DOHH2 (cell line): Measurements from ENCODE around the gene KCNK5.

Experiments
- CTCF ChIP-seq: fragments of 200-600 bp; sonication (generic); IDR thresholded peaks from one replicate; pipeline ENCODE4 v1.5.1; 2014; ENCODE audit warnings: antibody characterized with exemption, mild to moderate bottlenecking, low read depth, low read length; ENCODE audit not compliant: poor library complexity, severe bottlenecking
- EZH2phosphoT487 ChIP-seq: fragments of 200-600 bp; sonication (generic); IDR thresholded peaks from 2 replicates; pipeline ENCODE4 v1.6.1; 2017; ENCODE audit warnings: borderline replicate concordance, mild to moderate bottlenecking, antibody characterized with exemption, low read length, moderate library complexity, mixed read lengths

- TF ChIP-seq CTCF (no peak), EZH2phosphoT487 (no peak)
Observed at GRCh38 chr6:39236742-39237141, 7.5 kb upstream of the KCNK5 start.
